Measurements from ENCODE around the gene MAPKAPK3. TPM values are rescaled to one million over a fixed set of nuclear protein-coding genes. Genes with fewer than 3 reads are reported as not detected.

The MAPKAPK3 gene
- total RNA-seq, 2 donors from 2014 or later = 23.6 to 29.3 TPM

GRCh38 chr3:50573566-50574443, 43.1 kb upstream of the MAPKAPK3 start:
- Histone ChIP-seq H3K27ac (no peak overlapping the region), H3K4me3 (no peak overlapping the region), H3K27me3 (no peaks in the 10 kb centered on the region), H3K4me1 (peaks cover 22% of the 10 kb centered on the region), H3K9me3 (no peaks in the 10 kb centered on the region), H3K36me3 (replicated peaks in 1 of 2; ENCODE audit: insufficient read depth in 1 of 2, low read depth in 2 of 2) (no peaks in the 10 kb centered on the region)
- 85% methylated on average over 3 to 8 of the region's 8 CpGs for WGBS, 2 donors
- DNase-seq (no peak), ATAC-seq (no peak)
- TF ChIP-seq, protein P1, sequence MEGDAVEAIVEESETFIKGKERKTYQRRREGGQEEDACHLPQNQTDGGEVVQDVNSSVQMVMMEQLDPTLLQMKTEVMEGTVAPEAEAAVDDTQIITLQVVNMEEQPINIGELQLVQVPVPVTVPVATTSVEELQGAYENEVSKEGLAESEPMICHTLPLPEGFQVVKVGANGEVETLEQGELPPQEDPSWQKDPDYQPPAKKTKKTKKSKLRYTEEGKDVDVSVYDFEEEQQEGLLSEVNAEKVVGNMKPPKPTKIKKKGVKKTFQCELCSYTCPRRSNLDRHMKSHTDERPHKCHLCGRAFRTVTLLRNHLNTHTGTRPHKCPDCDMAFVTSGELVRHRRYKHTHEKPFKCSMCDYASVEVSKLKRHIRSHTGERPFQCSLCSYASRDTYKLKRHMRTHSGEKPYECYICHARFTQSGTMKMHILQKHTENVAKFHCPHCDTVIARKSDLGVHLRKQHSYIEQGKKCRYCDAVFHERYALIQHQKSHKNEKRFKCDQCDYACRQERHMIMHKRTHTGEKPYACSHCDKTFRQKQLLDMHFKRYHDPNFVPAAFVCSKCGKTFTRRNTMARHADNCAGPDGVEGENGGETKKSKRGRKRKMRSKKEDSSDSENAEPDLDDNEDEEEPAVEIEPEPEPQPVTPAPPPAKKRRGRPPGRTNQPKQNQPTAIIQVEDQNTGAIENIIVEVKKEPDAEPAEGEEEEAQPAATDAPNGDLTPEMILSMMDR (IDR thresholded peaks at IDR 0.05) = no peak
- TF ChIP-seq POLR2A (IDR thresholded peaks at IDR 0.05) = no peak
- intact Hi-C loops (cut with DNase I) = loop anchor here (2.0 kb wide), 1 partner anchor 41 kb away; no protein-coding TSS in a partner anchor

- 82% methylated on average over 1 of the region's 1 CpG; no CpG with 5 or more reads in 1 of the 2 donors for WGBS, 2 donors
- intact Hi-C loops (cut with DNase I) = no loop called here
- no peak overlapping the region for H3K4me3 ChIP-seq
- DNase-seq (no peak), ATAC-seq (no peak)
- H3K36me3 ChIP-seq (replicated peaks in 1 of 2; ENCODE audit: insufficient read depth in 1 of 2, low read depth in 2 of 2) = no peaks in the 10 kb centered on the region
- H3K9me3 ChIP-seq = no peaks in the 10 kb centered on the region
- H3K27me3 ChIP-seq = no peaks in the 10 kb centered on the region
- peaks cover 22% of the 10 kb centered on the region for H3K4me1 ChIP-seq
- no peak overlapping the region for H3K27ac ChIP-seq
- TF ChIP-seq, protein P1 (IDR thresholded peaks at IDR 0.05) = no peak
- no peak for TF ChIP-seq POLR2A (IDR thresholded peaks at IDR 0.05)
These were observed 42.5 kb upstream of the MAPKAPK3 start for GRCh38 chr3:50574444-50574831.

- Histone ChIP-seq H3K4me1 (peaks cover 19% of the 10 kb centered on the region), H3K27me3 (no peaks in the 10 kb centered on the region), H3K9me3 (no peaks in the 10 kb centered on the region), H3K27ac (no peak overlapping the region), H3K4me3 (no peak overlapping the region), H3K36me3 (replicated peaks in 1 of 2; ENCODE audit: insufficient read depth in 1 of 2, low read depth in 2 of 2) (no peaks in the 10 kb centered on the region)
- ATAC-seq = no peak
- TF ChIP-seq, protein P1 (IDR thresholded peaks at IDR 0.05) = no peak
- TF ChIP-seq POLR2A (IDR thresholded peaks at IDR 0.05) = no peak
- 93 to 94% methylated on average over 6 of the region's 6 CpGs for WGBS, 2 donors
- intact Hi-C loops (cut with DNase I) = no loop called here
- no peak for DNase-seq
These were observed 41.6 kb upstream of the MAPKAPK3 start for GRCh38 chr3:50575372-50575771.

- TF ChIP-seq, protein P1 (IDR thresholded peaks at IDR 0.05) = no peak
- TF ChIP-seq POLR2A (IDR thresholded peaks at IDR 0.05) = no peak
- H3K27me3 ChIP-seq = no peaks in the 10 kb centered on the region
- DNase-seq (no peak), ATAC-seq (no peak)
- H3K9me3 ChIP-seq = no peaks in the 10 kb centered on the region
- no peak overlapping the region for H3K27ac ChIP-seq
- intact Hi-C loops (cut with DNase I) = no loop called here
- 63 to 100% methylated on average over 2 of the region's 2 CpGs for WGBS, 2 donors
- H3K4me1 ChIP-seq = peaks cover 28% of the 10 kb centered on the region
- H3K4me3 ChIP-seq = no peak overlapping the region
- H3K36me3 ChIP-seq (replicated peaks in 1 of 2; ENCODE audit: insufficient read depth in 1 of 2, low read depth in 2 of 2) = no peaks in the 10 kb centered on the region
These were observed 39.6 kb upstream of the MAPKAPK3 start for GRCh38 chr3:50577348-50577747.

Data from body of pancreas (tissue), 4 donors.